HG03342 (cell line): Measurements from ENCODE around the gene NFKBIA.
"Not testable (repeated sequence)": the region's sequence is repeated elsewhere in the genome, so short reads cannot be mapped to it uniquely, and the experiment has no call there.

Experiments
- ATAC-seq: cut with Tn5 transposase; IDR thresholded peaks from one replicate; pipeline ENCODE4 v1.9.1; 2021; ENCODE audit warnings: mild to moderate bottlenecking, moderate library complexity; ENCODE audit not compliant: unreplicated experiment

NFKBIA gene, protein sequence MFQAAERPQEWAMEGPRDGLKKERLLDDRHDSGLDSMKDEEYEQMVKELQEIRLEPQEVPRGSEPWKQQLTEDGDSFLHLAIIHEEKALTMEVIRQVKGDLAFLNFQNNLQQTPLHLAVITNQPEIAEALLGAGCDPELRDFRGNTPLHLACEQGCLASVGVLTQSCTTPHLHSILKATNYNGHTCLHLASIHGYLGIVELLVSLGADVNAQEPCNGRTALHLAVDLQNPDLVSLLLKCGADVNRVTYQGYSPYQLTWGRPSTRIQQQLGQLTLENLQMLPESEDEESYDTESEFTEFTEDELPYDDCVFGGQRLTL

DNA sequence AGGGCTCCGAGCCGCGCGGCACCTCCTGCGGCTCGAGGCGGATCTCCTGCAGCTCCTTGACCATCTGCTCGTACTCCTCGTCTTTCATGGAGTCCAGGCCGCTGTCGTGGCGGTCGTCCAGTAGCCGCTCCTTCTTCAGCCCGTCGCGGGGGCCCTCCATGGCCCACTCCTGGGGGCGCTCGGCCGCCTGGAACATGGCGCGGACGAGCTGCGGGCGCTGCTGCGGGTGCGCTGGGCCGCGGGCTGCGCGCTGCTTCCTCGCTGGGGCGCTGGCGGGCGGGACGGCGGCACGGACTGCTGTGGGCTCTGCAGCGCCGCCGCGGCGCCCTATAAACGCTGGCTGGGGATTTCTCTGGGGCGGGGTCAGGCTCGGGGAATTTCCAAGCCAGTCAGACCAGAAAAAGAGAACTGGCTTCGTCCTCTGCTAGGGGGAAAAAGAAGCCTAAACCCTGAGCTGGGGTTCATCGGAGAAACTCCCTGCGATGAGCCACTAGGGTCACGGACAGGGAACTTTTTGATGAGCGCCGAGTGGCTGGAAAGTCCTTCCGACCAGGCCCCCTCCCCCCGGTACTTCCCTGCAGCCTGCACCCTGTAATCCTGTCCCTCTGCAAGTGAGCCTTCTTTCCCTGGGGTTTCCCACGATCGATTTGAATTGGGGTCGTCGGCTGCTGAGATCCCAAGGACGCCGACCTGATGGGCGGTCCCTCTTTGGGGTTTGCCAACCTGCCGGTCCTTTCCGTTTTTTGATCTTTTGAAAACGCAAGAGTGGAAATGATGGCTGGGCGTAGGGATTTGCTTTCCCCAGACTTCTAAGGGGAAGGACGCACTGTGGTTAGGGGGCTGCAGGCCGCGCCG is at the start of gene NFKBIA:
NFKBIA (minus strand) TSS at position 301 of the 855 bp plus-strand sequence; CDS start at position 196, 105 bp downstream.
- peak; percentile 57 for ATAC-seq

DNA sequence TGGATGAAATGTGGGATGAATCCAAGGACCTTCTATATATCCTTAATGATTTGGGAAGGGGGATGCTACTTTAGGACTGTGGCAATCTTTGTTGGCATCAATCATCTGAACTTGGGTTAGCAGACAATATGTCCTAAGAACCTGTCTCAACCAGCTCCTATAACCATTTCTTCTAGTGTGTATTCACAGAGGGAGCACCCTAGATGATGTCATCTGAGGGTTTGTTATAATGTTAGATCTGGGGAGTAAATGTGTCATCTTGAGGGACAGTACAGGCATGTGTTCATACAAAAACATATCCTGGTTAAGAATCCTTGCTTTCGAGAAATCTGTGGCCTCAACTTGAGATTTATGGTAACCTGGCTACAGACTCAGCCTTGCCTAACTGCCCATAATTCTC is 41.9 kb upstream of the NFKBIA start:
- no peak for ATAC-seq

DNA sequence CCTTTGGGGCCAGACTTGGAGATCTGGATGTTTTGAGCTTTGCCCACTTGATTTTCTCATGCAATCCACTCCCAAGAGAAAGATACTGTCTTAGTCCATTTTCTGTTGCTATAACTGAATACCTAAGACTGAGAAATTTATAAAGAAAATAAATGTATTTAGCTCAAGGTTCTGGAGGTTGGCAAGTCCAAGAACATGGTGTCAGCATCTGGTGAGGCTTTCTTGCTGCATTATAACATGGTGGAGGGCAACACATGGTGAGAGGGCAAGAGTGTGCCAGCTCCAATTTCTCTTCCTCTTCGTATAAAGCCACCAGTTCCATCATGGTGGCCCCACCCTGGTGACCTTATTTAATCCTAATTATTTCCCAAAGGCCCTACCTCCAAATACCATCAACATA is 39.6 kb upstream of the NFKBIA start:
- no peak for ATAC-seq

DNA sequence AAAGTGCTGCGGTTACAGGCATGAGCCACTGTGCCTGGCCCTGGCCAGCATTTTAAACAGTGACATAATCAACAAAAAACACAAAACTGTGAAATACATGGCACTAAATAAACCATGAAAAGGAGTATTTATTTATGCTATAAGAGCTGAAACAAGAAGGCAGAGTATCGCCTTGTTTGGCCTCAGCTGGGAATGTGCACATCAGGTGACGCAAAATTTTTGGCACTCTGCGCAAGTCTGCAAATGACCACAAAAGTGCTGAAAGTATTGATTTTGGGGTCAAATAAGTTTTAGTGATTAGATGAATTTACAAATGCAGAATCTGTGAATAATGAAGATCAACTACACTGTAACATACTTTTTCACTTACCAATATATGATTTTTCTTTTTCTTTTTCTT is 36.6 kb upstream of the NFKBIA start:
- ATAC-seq = no peak

DNA sequence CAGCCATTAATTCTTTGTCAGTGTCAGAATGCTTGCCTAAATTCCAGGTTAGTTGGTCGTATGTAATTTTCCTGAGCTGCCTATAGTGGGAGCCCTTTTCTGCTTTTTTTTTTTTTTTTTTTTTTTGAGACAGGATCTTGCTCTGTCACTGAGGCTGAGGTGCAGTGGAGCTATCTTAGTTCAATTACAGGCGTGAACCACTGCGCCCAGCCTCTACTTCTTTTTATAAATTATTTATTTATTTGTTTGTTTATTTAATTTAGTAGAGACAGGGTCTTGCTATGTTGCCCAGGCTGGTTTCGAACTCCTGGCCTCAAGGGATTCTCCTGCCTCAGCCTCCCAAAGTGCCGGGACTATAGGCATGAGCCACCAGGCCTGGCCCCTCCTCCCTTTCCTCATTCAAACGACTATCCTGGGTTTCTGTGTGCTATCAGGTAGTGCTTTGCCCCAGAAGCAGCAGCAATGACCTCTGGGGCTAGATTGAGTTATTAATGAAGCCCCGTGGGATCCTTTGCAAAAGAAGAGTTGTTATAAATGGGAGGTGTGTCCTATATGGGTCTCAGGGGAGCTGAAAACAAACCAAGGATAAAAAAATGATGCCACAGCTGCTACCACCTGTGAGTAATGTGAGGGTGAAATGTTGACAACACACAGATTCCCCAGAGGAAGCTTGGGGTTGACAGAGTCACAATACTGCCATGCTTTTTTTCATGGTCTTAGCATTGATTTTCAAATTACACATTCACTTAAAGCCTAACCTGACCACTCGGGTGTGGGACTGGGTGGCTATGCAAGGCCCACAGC is 34.6 kb upstream of the NFKBIA start:
- no peak for ATAC-seq

DNA sequence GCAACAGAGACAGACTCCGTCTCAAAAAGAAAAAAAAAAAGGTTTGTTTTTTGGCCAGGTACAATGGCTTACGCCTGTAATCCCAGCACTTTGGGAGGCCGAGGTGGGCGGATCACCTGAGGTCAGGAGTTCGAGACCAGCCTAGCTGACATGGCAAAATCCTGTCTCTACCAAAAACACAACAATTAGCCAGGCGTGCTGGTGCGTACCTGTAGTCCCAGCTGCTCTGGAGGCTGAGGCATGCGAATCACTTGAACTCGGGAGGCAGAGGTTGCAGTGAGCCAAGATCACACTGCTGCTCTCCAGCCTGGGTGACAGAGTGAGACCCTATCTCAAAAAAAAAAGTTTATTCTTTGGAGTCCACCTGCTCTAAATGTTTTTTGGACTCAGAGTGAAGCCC is 33.9 kb upstream of the NFKBIA start:
- not testable (repeated sequence) for ATAC-seq

DNA sequence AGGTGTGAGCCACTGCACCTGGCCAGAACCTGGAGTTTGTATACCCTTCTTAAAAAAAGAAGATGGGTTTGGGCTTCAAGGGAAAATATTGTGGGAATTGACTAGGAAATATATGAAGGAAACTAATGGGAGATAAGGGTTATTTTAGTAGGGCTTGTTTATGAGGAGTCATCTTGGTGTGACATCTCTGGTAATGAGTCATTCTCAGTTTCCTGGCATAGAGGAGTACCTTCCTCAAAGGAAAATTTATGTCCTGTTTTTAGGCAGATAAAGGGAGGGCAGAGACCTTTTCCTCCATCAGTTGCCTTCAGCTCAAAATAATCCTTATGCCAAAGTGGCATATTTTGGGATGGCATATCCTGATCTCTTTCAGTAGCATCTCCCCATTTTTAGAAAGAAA is 30.6 kb upstream of the NFKBIA start:
- no peak for ATAC-seq

DNA sequence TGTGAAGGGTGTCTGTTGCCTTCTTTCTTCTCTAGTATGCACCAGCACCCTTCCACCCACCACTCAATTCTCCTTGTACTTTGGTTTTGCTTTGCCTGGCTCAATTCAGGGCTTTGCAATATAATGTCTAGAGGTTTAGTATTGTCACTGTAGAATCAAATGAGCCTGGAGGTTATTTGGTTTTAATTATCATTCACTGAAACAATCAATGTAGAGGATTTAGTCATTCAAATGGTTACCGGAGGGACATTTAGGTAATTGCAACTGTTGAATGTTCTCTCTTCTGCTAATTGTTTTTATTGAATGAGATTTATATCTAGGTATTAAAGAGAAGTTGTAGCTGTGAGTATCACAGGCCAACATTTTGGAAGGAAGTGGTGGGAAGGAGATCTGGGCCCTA is 29.3 kb upstream of the NFKBIA start:
- ATAC-seq = no peak

DNA sequence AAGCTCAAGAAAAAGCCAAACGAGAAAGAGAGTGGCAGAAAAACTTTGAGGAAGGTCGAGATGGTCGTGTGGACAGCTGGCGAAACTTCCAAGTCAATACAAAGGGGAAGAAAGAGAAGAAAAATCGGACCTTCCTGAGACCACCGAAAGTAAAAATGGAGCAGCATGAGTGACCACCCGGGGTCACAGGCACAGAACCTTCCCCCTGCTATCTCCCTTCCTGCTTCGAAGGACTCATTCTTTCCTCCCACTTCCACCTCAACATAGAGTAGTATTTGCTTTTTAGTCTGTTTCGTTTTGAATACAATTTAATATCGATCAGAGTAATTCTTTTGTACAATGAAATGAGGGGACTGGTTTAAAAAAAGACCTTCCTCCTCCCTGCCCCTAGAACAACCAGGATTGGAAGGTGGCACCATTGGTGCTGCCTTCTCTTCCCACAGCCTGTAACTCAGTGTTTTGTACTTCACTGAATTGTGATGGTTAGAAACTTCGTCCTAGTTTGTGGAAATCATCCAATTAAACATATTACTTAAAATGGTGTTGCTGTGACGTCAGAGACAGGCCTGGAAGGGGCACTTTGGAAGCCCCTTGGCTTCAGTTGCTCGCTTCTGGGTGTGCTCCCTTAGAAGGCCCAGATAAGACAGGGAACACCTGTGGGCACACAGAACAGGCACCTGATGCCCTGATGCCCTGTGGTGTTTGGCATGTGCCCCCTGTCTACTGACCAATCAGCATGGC is 26.1 kb upstream of the NFKBIA start:
- ATAC-seq = no peak

DNA sequence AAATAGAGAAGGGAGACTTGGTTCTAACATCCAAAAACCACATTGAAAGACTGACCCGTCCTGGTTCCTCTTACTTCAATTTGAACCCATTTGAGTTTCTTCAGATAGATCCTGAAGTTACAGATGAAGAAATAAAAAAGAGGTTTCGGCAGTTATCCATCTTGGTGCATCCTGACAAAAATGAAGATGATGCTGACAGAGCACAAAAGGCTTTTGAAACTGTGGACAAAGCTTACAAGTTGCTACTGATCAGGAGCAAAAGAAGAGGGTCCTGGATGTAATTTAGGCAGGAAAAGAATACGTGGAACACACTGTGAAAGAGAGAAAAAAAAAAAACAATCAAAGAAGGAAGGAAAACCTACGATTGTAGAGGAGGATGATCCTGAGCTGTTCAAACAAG is 25.4 kb upstream of the NFKBIA start:
- ATAC-seq = no peak

DNA sequence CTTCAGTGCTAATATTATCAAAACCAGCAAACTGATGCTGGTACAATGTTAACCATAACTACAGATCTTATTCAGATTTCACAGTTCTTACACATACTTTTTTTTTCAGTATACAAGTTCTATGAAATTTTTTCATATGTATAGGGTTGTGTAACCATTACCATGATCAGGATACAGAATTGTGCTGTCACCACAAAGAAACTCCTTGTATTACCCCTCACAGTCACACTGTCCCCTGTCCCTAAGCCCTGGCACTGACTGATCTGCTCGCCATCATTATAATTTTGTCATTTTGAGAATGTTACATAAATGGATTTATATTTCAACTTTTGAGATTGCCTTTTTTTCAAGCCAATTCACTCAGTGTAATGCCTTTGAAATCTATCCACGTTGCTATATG is 21.3 kb upstream of the NFKBIA start:
- no peak for ATAC-seq

DNA sequence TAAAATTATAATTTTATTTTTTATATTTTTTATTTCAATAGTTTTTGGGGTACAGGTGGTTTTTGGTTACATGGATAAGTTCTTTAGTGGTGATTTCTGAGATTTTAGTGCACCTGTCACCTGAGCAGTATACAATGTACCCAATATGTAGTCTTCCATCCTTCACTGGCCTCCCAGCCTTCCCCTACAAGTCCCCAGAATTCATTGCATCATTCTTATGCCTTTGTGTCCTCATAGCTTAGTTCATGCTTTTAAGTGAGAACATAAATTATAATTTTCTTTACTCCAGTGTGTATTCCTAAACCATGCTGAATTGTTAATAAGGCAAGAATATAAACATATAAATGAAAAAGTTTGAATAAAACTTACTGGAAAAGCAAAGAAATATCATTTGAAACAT is 19.1 kb upstream of the NFKBIA start:
- no peak for ATAC-seq

DNA sequence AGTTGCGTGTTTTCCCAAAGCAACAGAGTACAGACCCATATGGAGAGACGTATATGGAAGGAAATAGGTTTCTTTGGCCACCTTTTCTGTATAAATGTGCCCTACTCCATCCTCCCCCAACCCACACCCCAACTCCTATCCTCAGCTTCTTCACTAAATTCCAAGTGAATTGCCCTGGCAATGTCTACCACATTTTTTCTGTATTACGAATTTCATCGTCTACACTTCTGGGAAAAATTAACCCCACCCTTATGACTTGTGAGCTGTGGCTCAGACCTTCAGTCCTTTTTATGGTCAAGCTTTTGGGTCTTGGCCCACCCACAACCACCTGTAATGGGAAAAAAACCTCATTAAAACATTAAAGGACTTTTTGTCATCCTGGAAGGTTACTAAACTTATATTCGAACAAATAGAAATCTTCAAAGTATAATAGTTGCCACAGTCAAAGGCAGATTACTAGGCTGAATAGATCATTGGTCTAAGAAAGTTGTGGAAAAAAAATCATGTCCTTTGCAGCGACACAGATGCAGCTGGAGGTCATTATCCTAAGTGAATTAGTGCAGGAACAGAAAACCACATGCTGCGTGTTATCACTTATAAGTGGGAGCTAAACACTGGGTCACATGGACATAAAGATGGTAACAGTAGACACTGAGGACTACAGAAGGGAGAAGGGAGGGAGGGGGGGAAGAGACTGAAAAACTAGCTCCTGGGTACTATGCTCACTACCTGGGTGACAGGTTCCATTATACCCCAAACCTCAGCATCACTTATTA is 15.7 kb upstream of the NFKBIA start:
- ATAC-seq = no peak

DNA sequence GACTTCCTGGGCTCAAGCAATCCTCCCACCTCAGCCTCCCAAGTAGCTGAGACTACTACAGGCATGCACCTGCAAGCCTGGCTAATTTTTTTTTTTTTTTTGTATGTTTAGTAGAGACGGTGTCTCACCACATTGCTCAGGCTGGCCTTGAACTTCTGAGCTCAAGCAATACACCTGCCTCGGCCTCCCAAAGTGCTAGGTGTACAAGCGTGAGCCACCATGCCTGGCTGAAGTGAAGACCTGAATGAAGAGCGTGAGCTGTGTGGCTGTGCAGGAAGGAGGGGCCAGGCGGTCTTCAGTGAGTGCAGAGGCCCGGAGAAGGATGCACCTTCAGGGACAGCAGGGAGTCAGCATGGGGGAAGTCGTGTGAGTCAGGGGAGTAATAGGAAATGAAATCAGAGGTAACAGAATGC is 14.9 kb upstream of the NFKBIA start:
- ATAC-seq = no peak

DNA sequence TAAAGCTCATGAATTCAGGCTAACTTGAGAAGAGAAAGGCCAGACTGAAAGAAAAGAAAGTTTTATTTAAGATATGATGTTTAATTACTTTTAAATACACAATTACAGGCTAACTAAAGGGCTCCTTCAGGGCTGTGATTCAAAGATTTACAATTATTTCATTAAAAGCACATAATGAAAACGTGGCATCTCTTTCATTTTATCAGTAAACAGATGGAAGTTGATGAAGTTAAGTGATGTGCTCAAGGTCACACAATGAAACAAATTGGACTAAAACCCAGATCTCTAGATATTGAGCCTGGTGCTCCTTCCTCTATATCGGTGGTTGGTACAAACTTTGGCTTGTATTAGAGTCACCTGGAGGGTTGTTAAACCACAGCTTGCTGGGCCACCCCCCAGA is 13.5 kb upstream of the NFKBIA start:
- ATAC-seq = no peak

DNA sequence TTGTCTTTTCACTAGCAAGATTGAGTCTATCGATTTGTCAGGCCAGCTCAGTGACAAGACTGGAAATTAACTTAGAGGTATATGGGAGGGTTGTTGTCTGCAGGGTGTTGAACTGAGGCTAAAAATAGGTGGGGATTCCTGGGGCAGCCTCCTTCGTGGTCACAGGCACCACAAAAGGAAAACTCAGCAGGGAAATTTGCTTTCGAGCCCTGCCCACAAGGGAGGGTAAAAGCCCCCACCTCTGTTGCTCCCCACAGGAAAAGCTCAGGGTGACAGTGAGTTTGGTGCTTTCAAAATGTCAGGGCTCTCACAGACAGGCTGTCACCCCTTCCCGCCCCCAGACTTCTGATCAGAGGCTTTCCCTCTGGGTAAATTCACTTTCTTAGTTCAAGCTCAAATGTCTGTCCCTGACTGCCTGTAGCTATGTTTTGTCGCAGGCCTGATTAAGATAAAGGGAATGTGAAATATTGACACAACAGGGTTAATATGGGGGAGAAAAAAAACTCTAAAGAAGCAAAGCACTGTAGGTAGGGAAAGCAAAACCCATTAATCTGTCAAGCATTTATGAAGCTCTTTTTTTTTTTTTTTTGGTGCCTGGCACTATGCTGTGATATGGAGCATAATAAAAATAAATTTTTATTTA is 11.7 kb upstream of the NFKBIA start:
- peak; percentile 44 for ATAC-seq

DNA sequence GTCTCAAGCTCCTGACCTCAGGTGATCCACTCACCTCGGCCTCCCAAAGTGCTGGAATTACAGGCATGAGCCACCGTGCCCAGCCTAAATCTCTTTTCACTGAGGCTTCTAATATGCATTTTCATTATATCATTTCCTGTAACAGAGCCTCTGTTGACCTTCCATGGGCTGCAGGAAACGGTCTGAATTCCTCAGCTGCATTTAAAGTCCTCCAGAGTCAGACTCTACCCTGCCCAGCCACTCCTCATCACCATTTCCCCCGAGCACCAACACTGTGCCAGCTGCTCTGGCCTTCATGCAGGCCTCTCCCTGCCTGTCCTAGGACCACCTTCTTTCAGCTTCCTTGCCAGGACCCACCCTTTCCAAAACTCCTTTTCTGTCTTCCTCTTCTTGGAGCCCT is 9.8 kb upstream of the NFKBIA start:
- no peak for ATAC-seq

DNA sequence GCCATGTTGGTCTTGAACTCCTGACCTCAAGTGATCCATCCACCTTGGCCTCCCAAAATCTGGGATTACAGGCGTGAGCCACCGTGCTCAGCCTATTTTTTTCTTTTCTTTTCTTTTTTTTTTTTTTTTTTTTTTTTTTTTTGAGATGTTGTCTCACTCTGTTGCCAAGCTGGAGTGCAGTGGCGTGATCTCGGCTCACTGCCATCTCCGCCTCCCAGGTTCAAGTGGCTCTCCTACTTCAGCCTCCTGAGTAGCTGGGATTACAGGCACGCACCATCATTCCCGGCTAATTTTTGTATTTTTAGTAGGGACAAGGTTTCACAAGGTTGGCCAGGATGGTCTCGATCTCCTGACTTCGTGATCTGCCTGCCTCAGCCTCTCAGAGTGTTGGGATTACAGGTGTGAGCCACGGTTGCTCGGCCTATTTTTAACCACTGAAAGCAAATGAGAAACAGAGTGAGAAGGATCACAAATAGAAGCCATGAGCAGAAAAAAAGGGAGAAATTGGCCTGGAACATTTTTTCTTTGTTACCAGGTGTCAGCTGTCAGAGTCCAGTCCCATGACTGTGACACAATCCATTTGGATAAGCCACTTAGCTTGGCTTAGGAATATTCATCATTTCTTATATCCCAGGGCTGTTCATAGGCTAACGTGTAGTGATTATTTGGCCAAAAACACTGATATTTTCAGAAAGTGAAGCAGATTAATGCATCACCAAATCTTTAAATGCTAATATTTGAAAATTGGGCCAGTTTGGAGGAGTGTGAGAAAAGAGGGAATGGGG is 7.9 kb upstream of the NFKBIA start:
- no peak for ATAC-seq

DNA sequence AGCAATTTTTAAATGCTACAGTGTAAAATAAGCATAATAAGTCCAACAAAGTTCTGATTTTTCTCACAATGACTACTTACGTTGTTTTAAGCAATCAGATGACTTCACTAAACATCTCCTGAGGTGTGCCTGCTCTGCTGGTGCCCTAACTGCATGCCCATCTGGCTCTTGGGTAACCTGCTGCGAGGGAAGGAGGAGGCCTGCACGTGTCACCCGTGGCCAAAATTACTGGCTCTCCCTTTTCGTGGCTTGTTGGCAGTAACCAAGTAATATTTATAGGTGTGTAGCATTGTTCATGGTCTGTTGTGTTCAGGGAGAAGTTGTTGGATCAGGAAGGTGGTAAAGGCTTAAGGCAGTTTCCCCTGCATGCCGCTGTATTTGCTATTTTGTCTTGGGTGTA is 6.3 kb upstream of the NFKBIA start:
- no peak for ATAC-seq
